WTC11 (cell line): ENCODE measurements around the gene NR1I2. TPM values are rescaled to one million over a fixed set of nuclear protein-coding genes. Genes with fewer than 3 reads are reported as not detected.

Experiments used
- ATAC-seq: fragments of 200-7000 bp; cut with Tn5 transposase; 2 replicates; pipeline ENCODE4 v1.10.0; 2021; ENCODE audit warnings: mild to moderate bottlenecking, moderate library complexity
- CTCF ChIA-PET: fragments of 300-600 bp; sonication (Branson Sonifier 250); formaldehyde crosslinking; loops from one replicate; lab custom pipeline; 2021; ENCODE audit warnings: antibody characterized with exemption; lab: Charles Lee
- POLR2A ChIA-PET: fragments of 350-600 bp; sonication (Branson Sonifier 250); formaldehyde crosslinking; loops from one replicate; lab custom pipeline; 2021; ENCODE audit warnings: antibody characterized with exemption; lab: Charles Lee
- DNase-seq: peaks from one replicate; pipeline ENCODE4 v3.0.0; 2021; ENCODE audit warnings: low spot score
- H3K27ac Mint-ChIP-seq: 2 replicates; pipeline ENCODE4 v1.8.0; 2021; ENCODE audit warnings: mixed read lengths
- H3K27me3 Mint-ChIP-seq: 2 replicates; pipeline ENCODE4 v1.8.0; 2021; ENCODE audit warnings: low read depth, mild to moderate bottlenecking, moderate library complexity, mixed read lengths
- H3K36me3 Mint-ChIP-seq: 2 replicates; pipeline ENCODE4 v1.8.0; 2021; ENCODE audit warnings: mixed read lengths
- H3K4me1 Mint-ChIP-seq: 2 replicates; pipeline ENCODE4 v1.8.0; 2022; ENCODE audit warnings: mixed read lengths
- H3K4me3 Mint-ChIP-seq: 2 replicates; pipeline ENCODE4 v1.8.0; 2021; ENCODE audit warnings: mild to moderate bottlenecking, moderate library complexity, mixed read lengths
- H3K9me3 Mint-ChIP-seq: 2 replicates; pipeline ENCODE4 v1.8.0; 2021; ENCODE audit warnings: mixed read lengths
- AR ChIP-seq: fragments of 250-450 bp; sonication (Bioruptor Pico); IDR thresholded peaks from 2 replicates; pipeline ENCODE4 v1.9.0; 2021; ENCODE audit warnings: mild to moderate bottlenecking
- ATF1 ChIP-seq: sonication (generic); formaldehyde crosslinking; IDR thresholded peaks from 2 replicates; pipeline ENCODE4 v1.8.1; 2023; ENCODE audit warnings: mild to moderate bottlenecking, moderate library complexity, missing genetic modification reagents
- CDX4 ChIP-seq: fragments of 250-450 bp; sonication (Bioruptor Pico); IDR thresholded peaks from 2 replicates; pipeline ENCODE4 v1.9.0; 2021; ENCODE audit warnings: moderate library complexity, mild to moderate bottlenecking, inconsistent platforms, borderline replicate concordance
- CREM ChIP-seq: sonication (generic); formaldehyde crosslinking; IDR thresholded peaks from 2 replicates; pipeline ENCODE4 v1.8.1; 2022; ENCODE audit warnings: mild to moderate bottlenecking, missing genetic modification reagents, moderate library complexity
- E2F1 ChIP-seq: sonication (generic); formaldehyde crosslinking; IDR thresholded peaks from 2 replicates; pipeline ENCODE4 v1.8.0; 2022; ENCODE audit warnings: mild to moderate bottlenecking, missing genetic modification reagents
- ESRRA ChIP-seq: sonication (generic); formaldehyde crosslinking; IDR thresholded peaks from 2 replicates; pipeline ENCODE4 v1.8.1; 2022; ENCODE audit warnings: mild to moderate bottlenecking, missing genetic modification reagents, borderline replicate concordance
- FOXP4 ChIP-seq: sonication (generic); formaldehyde crosslinking; IDR thresholded peaks from 2 replicates; pipeline ENCODE4 v1.8.0; 2022; ENCODE audit warnings: mild to moderate bottlenecking, missing genetic modification reagents
- GTF2I ChIP-seq: fragments of 250-450 bp; sonication (Bioruptor Pico); conservative IDR thresholded peaks from 2 replicates; pipeline ENCODE4 v1.4.0; 2021; ENCODE audit warnings: mild to moderate bottlenecking
- IRF2 ChIP-seq: sonication (generic); formaldehyde crosslinking; IDR thresholded peaks from 2 replicates; pipeline ENCODE4 v1.8.0; 2022; ENCODE audit warnings: low read depth, missing genetic modification reagents, borderline replicate concordance
- MLX ChIP-seq: sonication (generic); formaldehyde crosslinking; IDR thresholded peaks from 2 replicates; pipeline ENCODE4 v1.8.1; 2023; ENCODE audit warnings: mild to moderate bottlenecking, missing genetic modification reagents, moderate library complexity
- MXD4 ChIP-seq: fragments of 250-450 bp; sonication (Bioruptor Pico); IDR thresholded peaks from 2 replicates; pipeline ENCODE4 v1.8.0; 2021; ENCODE audit warnings: mild to moderate bottlenecking, moderate library complexity, borderline replicate concordance
- NFYB ChIP-seq: sonication (generic); formaldehyde crosslinking; conservative IDR thresholded peaks from 2 replicates; pipeline ENCODE4 v1.8.0; 2022; ENCODE audit warnings: low read depth, missing genetic modification reagents
- OVOL2 ChIP-seq: fragments of 250-450 bp; sonication (Bioruptor Pico); IDR thresholded peaks from 2 replicates; pipeline ENCODE4 v1.9.0; 2021; ENCODE audit warnings: mild to moderate bottlenecking, borderline replicate concordance
- RELA ChIP-seq: sonication (generic); formaldehyde crosslinking; IDR thresholded peaks from 2 replicates; pipeline ENCODE4 v1.8.1; 2022; ENCODE audit warnings: missing genetic modification reagents, mild to moderate bottlenecking, borderline replicate concordance
- SMAD3 ChIP-seq: sonication (generic); formaldehyde crosslinking; IDR thresholded peaks from 2 replicates; pipeline ENCODE4 v1.8.0; 2022; ENCODE audit warnings: missing genetic modification reagents, mild to moderate bottlenecking, borderline replicate concordance
- SMAD4 ChIP-seq: sonication (generic); formaldehyde crosslinking; IDR thresholded peaks from 2 replicates; pipeline ENCODE4 v1.8.0; 2022; ENCODE audit warnings: mild to moderate bottlenecking, missing genetic modification reagents
- SOX15 ChIP-seq: fragments of 250-450 bp; sonication (Bioruptor Pico); IDR thresholded peaks from 2 replicates; pipeline ENCODE4 v1.9.0; 2021; ENCODE audit warnings: mild to moderate bottlenecking
- TP53 ChIP-seq: sonication (generic); formaldehyde crosslinking; IDR thresholded peaks from 2 replicates; pipeline ENCODE4 v1.8.1; 2023; ENCODE audit warnings: mild to moderate bottlenecking, missing genetic modification reagents
- ZBTB43 ChIP-seq: sonication (generic); formaldehyde crosslinking; IDR thresholded peaks from 2 replicates; pipeline ENCODE4 v1.8.1; 2023; ENCODE audit warnings: mild to moderate bottlenecking, missing genetic modification reagents
- ZNF121 ChIP-seq: sonication (generic); formaldehyde crosslinking; IDR thresholded peaks from 2 replicates; pipeline ENCODE4 v1.8.0; 2023; ENCODE audit warnings: missing genetic modification reagents
- total RNA-seq: library from RNA; stranded (reverse); gene quantifications from 3 replicates; pipeline ENCODE4 v1.2.3, GENCODE V29; 2021

Gene NR1I2
- total RNA-seq, 1 experiment from 2014 or later, result 1.7 TPM

- H3K4me3 Mint-ChIP-seq, result no peak overlapping the region
- no peak for DNase-seq
- CTCF ChIA-PET, result no interaction called here
- POLR2A ChIA-PET, result no interaction called here
- TF ChIP-seq NFYB (CRISPR knock-in tag), result no peak
- TF ChIP-seq SMAD4 (CRISPR knock-in tag), result no peak
- TF ChIP-seq ATF1 (CRISPR knock-in tag), result no peak
- no peak for TF ChIP-seq CDX4
- no peak for TF ChIP-seq FOXP4 (CRISPR knock-in tag)
- H3K27ac Mint-ChIP-seq, result no peak overlapping the region
- peaks cover 14% of the 10 kb centered on the region for H3K9me3 Mint-ChIP-seq
- no peak for ATAC-seq
- H3K36me3 Mint-ChIP-seq, result no peaks in the 10 kb centered on the region
- H3K27me3 Mint-ChIP-seq, result no peaks in the 10 kb centered on the region
- peaks cover 5% of the 10 kb centered on the region for H3K4me1 Mint-ChIP-seq
Measured at GRCh38 chr3:119790369-119790768, 8.5 kb downstream of the NR1I2 start.

- CTCF ChIA-PET, result no interaction called here
- ATAC-seq, result no peak
- DNase-seq, result no peak
- Mint-ChIP-seq H3K27me3 (no peaks in the 10 kb centered on the region), H3K9me3 (peaks cover 14% of the 10 kb centered on the region), H3K4me3 (no peak overlapping the region), H3K36me3 (no peaks in the 10 kb centered on the region), H3K4me1 (peaks cover 12% of the 10 kb centered on the region), H3K27ac (no peak overlapping the region)
- POLR2A ChIA-PET, result no interaction called here
- no peak for TF ChIP-seq CREM
- TF ChIP-seq E2F1 (CRISPR knock-in tag), result no peak
- no peak for TF ChIP-seq MLX (CRISPR knock-in tag)
- TF ChIP-seq SOX15, result no peak
- no peak for TF ChIP-seq OVOL2
- TF ChIP-seq GTF2I (CRISPR knock-in tag), result no peak
- no peak for TF ChIP-seq IRF2 (CRISPR knock-in tag)
- TF ChIP-seq AR, result no peak
- no peak for TF ChIP-seq SMAD3
- TF ChIP-seq ESRRA, result no peak
- TF ChIP-seq TP53 (CRISPR knock-in tag), result no peak
- TF ChIP-seq RELA (CRISPR knock-in tag), result no peak
- TF ChIP-seq ZBTB43 (CRISPR knock-in tag), result no peak
- TF ChIP-seq MXD4 (CRISPR knock-in tag), result no peak
- TF ChIP-seq ZNF121 (CRISPR knock-in tag), result no peak
Measured at GRCh38 chr3:119792270-119792669, 10.4 kb downstream of the NR1I2 start.
